HG02610 (cell line): Measurements from ENCODE around the gene RNF17.
A peak's percentile ranks its signal among the peaks of the same experiment; 100 is the strongest.

Experiments used
- ATAC-seq: cut with Tn5 transposase; IDR thresholded peaks from one replicate; pipeline ENCODE4 v1.9.1; 2021; ENCODE audit warnings: mild to moderate bottlenecking, moderate library complexity; ENCODE audit not compliant: unreplicated experiment

Gene RNF17

DNA sequence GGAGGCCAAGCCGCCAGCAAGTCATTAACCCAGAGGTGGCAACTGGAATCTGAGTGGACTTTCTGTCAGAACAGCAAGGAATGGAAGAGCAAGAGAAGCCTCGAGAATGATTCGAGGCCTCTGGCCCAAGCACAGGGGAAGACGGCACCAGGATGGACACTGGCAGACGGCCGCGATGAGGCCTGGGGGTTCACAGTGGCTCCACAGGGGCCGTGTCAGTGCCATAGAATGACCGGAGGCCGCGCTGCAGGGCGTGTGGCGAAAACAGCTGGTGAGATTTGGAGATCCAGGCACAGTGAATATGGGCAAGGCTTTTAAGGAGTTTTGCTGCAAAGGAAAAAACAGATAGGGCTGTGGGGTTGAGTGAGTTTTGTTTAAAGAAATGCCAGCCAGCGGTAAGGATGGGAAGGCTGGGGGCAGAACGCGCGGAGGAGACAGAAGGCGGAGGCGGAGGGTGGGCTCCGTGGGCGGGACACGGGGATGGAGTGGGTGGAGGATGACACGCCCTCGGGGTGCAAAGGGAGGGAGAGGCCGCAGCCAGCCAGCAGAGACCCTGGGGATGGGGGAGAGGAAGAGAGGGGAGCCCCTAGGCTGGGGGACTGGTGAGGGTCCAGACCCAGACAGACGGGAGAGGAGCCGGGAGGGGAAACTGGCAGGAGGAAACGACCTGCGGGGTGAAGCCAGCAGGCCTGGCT, 130.5 kb downstream of the RNF17 start:
- no peak for ATAC-seq

GRCh38 chr13:24894972-24895300, 131.0 kb downstream of the RNF17 start:
- ATAC-seq: no peak

DNA sequence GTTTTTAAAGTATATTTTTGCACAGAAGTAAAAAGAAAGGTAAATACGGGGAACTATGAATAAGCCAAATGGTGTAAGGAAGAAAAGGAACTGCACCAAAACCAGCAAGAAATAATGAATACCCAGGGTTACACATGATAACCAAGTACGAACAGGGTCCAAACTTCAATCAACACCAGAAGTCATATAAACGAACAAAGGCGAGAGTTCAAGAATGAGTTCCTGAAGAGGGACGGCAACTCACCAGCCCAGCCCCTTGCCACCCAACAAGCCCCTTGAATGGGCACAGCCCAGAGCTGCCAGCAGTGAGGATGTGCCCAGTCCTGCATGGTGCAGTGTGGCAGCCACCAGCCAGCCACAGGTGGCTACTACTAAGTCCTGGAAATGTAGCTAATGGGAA, 132.1 kb downstream of the RNF17 start:
- no peak for ATAC-seq

DNA sequence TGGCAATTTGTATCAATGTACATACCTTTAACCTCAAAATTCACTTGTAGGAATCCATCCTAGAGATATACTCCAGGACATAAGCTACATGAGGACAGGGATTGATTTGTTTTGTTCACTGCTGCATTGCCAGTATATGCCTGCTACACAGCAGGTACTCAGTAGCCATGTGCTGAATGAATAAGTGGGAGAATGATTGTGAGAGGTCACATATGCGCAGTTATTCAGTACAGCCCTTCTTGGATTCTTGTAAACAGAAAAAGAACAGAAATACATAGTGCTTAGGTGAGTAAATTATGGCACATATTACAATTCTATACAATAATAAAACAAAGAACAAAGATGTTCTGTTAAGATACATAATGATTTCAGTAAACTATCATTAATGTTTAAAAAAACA, 133.3 kb downstream of the RNF17 start:
- no peak for ATAC-seq

DNA sequence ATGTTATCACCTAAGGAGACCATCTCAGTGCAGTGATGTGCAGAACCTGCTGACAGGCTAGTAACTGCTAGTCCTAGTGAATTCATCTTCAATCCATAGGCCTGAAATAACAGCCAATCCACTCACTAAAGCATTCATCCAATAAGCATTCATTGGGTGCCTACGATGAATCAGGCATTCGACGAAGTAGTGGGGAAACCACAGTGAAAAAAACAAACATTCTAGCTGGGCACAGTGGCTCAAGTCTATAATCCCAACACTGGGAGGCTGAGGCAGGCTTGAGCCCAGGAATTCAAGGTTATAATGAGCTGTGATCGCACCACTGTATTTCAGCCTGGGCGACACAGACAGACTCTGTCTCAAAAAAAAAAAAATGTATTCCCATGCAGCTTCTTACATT, 135.6 kb downstream of the RNF17 start:
- ATAC-seq: no peak

GRCh38 chr13:24900507-24900906, 136.5 kb downstream of the RNF17 start:
- ATAC-seq: no peak

- no peak for ATAC-seq
Observed at GRCh38 chr13:24905242-24905641, 141.3 kb downstream of the RNF17 start.

- ATAC-seq: no peak
Observed at GRCh38 chr13:24906268-24906667, 142.3 kb downstream of the RNF17 start.

DNA sequence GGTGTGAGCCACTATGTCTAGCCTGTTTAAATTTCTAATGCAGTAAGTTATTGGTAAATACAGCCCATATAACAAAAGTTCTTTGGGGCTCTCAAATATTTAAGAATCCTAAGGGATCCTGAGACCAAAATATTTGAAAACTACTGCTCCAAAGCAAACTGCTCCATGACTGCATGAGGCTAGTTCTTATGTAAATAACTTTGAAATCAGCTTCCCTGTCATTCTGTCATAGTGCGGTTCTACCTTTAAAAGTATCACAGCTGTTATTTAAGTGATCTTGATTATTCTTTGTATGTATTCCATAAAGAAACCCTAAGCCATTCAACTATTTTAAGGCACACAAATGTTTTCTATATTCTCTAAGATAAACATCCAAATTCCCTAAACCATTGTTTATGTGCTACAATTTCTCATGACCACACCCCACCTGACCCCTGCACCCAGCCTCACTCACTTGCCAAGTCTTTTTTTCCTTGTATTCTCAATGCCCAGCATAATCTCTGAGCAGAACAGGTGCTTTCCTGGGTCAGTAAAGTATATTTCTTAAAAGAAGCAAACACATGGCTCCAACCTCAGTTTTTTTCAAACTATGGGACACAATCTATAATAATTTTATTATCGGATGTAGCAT, 146.6 kb downstream of the RNF17 start:
- no peak for ATAC-seq

DNA sequence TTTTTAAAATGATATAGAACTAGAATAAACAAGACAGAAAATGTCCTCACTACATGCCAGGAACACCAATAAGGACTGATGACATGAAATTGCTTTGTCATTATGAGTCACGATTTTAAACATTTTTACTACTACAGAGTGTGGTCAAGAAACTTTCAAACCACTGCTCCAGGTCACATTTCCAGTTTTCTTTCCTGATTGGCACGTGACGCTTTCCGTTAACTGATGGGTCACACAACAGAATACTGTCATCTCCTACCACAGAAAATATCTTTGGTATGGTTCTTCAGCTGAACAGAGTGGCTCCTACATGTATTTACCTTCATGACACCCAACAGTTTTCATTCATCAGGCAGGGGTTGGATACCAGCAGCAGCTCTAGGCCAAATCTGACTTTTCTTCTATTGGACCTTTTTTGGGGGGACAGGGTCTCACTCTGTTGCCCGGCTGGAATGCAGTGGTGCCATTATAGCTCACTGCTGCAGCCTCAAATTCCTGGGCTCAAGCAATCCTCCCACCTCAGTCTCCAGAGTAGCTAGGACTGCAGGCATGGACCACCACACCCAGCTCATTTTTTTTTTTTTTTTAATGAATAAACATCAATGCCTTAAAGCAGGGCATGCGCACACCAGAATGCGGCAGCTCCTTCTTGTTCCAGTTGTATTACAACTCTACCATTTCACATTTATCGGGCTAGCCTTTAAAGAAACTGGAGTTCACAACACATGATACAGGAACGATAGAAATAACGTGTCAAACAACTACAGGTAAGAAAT, 147.4 kb downstream of the RNF17 start:
- no peak for ATAC-seq

DNA sequence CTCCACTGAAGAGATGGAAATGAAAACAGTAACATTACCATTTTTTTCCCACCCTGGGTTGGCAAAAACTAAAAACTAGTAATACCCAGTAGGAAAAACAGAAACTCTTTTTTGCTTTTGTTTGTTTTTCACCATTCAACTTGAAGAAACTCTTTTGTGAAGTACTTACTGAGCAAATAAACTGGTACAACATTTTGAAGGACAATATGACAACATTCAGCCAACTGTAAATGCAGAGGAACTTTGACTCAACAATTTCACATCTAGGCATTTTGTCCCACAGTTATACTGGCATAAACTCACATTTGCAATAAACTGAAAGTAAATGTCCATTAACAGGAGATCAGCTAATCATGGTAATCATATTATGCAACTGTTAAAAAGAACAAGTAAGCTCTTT, 152.5 kb downstream of the RNF17 start:
- ATAC-seq: no peak

DNA sequence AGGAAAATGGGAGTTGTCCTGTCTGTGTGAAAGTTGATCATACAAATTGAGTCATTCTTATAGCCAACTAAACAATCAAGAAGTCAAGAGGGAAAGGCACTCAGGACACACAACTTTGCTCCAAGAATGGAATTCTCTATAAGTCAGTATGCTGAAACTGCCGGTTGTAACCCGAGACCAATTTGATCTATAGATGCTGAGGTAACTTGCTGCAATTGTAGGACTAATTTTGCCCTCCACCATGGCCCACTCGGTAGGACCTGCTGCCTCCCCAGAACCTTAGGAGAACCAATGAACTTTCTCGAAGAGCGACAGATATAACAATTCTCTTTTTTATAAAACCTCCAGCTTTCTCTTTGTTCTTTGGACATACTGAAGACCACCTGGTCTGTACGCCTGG, 157.0 kb downstream of the RNF17 start:
- no peak for ATAC-seq

DNA sequence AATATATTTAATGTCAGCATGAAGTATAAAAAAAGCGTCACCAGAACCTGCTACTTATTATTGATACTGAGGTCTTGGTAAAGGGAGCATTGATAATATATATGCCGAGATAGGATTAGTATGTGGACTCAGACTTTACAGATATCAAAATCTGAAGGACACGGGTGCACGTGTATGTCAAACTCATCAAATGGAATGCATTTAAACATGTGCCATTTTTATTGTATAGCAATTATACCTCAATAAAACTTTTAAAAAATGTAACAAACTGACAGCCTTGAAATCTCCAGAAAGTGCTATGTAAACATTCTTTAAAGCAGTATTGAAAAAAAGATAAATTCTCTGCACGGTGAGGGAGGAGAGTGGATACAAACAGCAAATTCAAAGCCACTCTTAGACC, 157.9 kb downstream of the RNF17 start:
- no peak for ATAC-seq

DNA sequence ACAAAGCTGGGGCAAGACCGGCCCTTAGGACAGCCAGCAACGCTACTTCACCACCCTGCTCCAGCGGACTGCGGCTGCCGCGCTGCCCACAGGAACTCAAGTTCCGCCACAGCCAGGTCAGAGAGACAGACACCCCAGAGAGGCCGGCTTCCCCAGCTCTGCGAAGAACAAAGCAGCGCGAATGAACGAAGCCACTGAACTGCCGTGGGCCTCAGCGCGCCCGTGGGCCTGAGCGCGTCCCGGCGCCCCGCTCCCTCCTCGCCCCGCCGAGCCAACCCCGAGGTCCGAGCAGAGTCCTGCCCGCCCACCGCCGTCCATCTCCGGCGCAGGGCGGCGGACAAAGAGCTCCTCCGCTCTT, 158.4 kb downstream of the RNF17 start:
- ATAC-seq: peak; percentile 17

- peak; percentile 93 for ATAC-seq
Observed at GRCh38 chr13:24922745-24923591, 159.0 kb downstream of the RNF17 start.

DNA sequence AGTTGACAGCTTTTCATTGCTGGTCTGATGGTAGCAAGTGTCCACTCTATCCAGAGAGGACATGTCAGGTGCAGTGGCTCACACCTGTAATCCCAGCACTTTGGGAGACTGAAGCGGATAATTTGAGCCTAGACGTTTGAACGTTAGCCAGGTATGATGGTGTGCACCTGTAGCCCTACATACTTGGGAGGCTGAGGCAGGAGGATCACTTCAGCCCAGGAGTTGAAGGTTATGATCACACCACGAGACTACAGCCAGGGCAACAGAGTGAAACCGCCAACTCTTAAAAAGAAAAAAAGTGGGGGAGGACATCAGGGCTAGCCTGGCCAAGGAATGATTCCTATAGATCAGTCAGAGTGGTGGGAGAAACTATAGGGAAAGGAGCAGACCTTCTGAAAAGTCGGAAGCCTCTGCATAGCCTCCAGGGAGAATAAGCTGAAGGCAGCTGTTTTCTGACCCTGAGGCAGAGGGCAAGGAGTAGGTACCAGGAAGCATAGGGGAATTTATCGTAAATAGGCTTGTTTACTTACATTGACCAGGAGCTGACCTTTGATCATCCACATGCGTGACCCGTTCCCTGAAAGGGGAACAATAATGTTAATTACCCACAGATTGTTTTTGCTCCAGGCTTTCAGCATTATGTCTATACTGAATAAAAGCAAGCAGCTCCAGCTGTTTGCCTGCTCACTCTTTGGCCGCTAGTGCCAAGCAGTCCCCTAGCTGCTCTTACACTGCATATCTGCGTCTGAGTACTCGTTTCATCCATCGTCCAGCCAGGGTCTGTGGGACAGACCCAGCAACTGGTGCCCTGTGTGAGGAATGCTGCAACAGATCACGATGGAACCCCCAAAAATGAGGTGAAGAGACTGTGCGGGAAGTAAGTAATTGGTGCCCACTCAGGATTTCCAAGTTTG, 161.6 kb downstream of the RNF17 start:
- ATAC-seq: no peak

DNA sequence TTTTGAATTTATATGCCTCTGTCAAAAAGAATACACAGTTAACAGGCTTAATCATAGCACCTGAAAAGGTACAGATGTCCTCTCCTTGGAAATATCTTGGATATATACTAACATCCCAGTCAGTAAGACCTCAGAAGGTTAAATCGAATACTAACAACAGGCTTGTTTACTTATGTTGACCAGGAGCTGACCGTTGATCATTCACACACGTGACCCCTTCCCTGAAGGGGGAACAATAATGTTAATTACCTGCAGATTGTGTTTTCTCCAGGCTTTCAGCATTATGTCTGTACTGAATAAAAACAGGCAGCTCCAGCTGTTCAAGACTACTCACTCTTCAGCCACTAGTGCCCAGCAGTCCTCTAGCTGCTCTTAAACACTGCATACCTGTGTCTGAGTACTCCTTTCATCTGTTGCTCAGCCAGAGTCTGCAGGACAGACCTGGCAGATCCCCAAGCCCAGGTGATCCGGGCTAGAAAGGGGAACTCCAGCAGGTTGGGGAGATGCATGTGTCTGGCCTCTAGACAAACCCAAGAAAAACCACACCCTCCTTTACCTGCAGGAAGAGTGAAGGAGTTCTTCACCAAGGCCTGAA, 163.9 kb downstream of the RNF17 start:
- no peak for ATAC-seq

DNA sequence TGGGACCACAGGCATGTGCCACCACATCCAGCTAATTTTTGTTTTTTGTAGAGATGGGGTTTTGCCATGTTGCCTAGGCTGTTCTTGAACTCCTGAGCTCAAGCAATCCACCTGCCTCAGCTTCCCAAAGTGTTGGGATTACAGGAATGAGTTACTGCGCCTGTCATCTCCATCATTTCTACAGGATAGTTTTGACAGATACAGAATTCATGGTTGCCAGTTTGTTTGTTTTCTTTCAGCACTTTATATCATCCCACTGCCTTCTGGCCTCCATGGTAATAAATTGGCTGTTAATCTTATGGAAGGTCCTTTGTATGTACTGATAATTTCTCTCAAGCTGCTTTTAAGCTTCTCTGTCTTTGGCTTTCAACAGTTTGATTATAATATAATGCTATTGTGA, 165.2 kb downstream of the RNF17 start:
- no peak for ATAC-seq
